GM21723 (cell line): Measurements from ENCODE around the gene GJA10.

Experiments used
- ATAC-seq: cut with Tn5 transposase; IDR thresholded peaks from one replicate; pipeline ENCODE4 v1.9.1; 2021; ENCODE audit warnings: mild to moderate bottlenecking, moderate library complexity; ENCODE audit not compliant: unreplicated experiment

Gene GJA10

GRCh38 chr6:89916136-89916920, 22.1 kb downstream of the GJA10 start:
- ATAC-seq = no peak

- ATAC-seq = no peak
Measured at GRCh38 chr6:89917216-89917615, 22.9 kb downstream of the GJA10 start.

GRCh38 chr6:89917801-89918366, 23.6 kb downstream of the GJA10 start:
- ATAC-seq = no peak

- ATAC-seq = no peak
Measured at GRCh38 chr6:89921197-89921596, 26.9 kb downstream of the GJA10 start.

GRCh38 chr6:89921691-89922090, 27.4 kb downstream of the GJA10 start:
- no peak for ATAC-seq

- ATAC-seq = no peak
Measured at GRCh38 chr6:89924231-89924630, 30.0 kb downstream of the GJA10 start.

GRCh38 chr6:89925826-89926225, 31.6 kb downstream of the GJA10 start:
- ATAC-seq = no peak

- ATAC-seq = no peak
Measured at GRCh38 chr6:89927264-89927663, 33.0 kb downstream of the GJA10 start.

- no peak for ATAC-seq
Measured at GRCh38 chr6:89927791-89928550, 33.7 kb downstream of the GJA10 start.

- ATAC-seq = no peak
Measured at GRCh38 chr6:89928604-89929003, 34.3 kb downstream of the GJA10 start.

GRCh38 chr6:89930789-89931188, 36.5 kb downstream of the GJA10 start:
- ATAC-seq = no peak

- ATAC-seq = no peak
Measured at GRCh38 chr6:89932245-89932802, 38.1 kb downstream of the GJA10 start.

- no peak for ATAC-seq
Measured at GRCh38 chr6:89934685-89935366, 40.6 kb downstream of the GJA10 start.

- no peak for ATAC-seq
Measured at GRCh38 chr6:89936177-89936576, 41.9 kb downstream of the GJA10 start.

GRCh38 chr6:89938014-89938413, 43.7 kb downstream of the GJA10 start:
- ATAC-seq = no peak

GRCh38 chr6:89939144-89939543, 44.9 kb downstream of the GJA10 start:
- ATAC-seq = no peak

GRCh38 chr6:89940225-89941027, 46.2 kb downstream of the GJA10 start:
- peak; percentile 94 for ATAC-seq

GRCh38 chr6:89941031-89941762, 46.9 kb downstream of the GJA10 start:
- ATAC-seq = no peak

- ATAC-seq = no peak
Measured at GRCh38 chr6:89941763-89942497, 47.7 kb downstream of the GJA10 start.
